PC-3 (cell line): ENCODE results near the gene KRABD2.

ENCODE experiments used
- EZH2 ChIP-seq: fragments of 300-600 bp; sonication (generic); IDR thresholded peaks from one replicate; pipeline ENCODE4 v1.6.1; 2017; ENCODE audit warnings: antibody characterized with exemption, mild to moderate bottlenecking, low read length; ENCODE audit not compliant: unreplicated experiment
- TF ChIP-seq, protein P1 (sequence below): fragments of 300-600 bp; sonication (generic); conservative IDR thresholded peaks from 2 replicates; pipeline ENCODE4 v1.5.1; 2017; ENCODE audit warnings: antibody characterized with exemption, low read depth, mild to moderate bottlenecking, low read length

DNA sequence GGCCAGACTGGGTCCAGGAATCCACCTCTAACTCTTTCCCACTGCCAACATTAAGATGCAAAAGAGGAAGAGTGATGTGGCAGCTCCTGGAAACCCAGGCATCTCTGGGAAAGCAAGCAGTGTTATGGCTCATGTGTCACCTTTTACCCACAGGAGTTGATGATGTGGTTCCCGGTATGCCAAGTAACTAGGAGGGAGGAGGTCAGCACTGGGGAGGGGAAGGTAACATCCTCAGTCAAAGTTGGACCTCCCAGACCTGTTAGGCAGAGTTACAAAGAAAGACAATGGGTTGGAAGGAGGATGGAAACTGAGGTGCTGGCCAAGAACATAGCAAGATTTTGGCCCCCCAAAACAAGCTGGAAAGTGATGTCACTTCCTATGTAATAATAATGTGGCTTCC lies 11.4 kb downstream of the KRABD2 start:
- TF ChIP-seq, protein P1, sequence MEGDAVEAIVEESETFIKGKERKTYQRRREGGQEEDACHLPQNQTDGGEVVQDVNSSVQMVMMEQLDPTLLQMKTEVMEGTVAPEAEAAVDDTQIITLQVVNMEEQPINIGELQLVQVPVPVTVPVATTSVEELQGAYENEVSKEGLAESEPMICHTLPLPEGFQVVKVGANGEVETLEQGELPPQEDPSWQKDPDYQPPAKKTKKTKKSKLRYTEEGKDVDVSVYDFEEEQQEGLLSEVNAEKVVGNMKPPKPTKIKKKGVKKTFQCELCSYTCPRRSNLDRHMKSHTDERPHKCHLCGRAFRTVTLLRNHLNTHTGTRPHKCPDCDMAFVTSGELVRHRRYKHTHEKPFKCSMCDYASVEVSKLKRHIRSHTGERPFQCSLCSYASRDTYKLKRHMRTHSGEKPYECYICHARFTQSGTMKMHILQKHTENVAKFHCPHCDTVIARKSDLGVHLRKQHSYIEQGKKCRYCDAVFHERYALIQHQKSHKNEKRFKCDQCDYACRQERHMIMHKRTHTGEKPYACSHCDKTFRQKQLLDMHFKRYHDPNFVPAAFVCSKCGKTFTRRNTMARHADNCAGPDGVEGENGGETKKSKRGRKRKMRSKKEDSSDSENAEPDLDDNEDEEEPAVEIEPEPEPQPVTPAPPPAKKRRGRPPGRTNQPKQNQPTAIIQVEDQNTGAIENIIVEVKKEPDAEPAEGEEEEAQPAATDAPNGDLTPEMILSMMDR = no peak
- TF ChIP-seq EZH2 = no peak
